GM10847 (cell line): Measurements from ENCODE around the gene RAG2.

ENCODE experiments used
- POLR2A ChIP-seq: IDR thresholded peaks from 2 replicates; pipeline ENCODE4 v1.6.1; 2011; ENCODE audit not compliant: insufficient read length; ENCODE audit errors: extremely low read depth

The RAG2 gene

GRCh38 chr11:36577373-36577772 lies 20.7 kb downstream of the RAG2 start:
- TF ChIP-seq POLR2A: no peak

GRCh38 chr11:36574486-36574885 lies 23.6 kb downstream of the RAG2 start:
- TF ChIP-seq POLR2A: no peak

- no peak for TF ChIP-seq POLR2A
Observed at GRCh38 chr11:36569095-36569494, 28.9 kb downstream of the RAG2 start.

GRCh38 chr11:36567694-36568093 lies 30.3 kb downstream of the RAG2 start, which contains the start of gene RAG1:
RAG1 (plus strand) TSS chr11:36568007; CDS start chr11:36573305, 5,298 bp downstream.
- TF ChIP-seq POLR2A: no peak

- no peak for TF ChIP-seq POLR2A
Observed at GRCh38 chr11:36566407-36567053, 31.5 kb downstream of the RAG2 start.

GRCh38 chr11:36565031-36565610 lies 32.9 kb downstream of the RAG2 start:
- TF ChIP-seq POLR2A: no peak

- no peak for TF ChIP-seq POLR2A
Observed at GRCh38 chr11:36564376-36565030, 33.5 kb downstream of the RAG2 start.

GRCh38 chr11:36558571-36559413 lies 39.2 kb downstream of the RAG2 start:
- TF ChIP-seq POLR2A: no peak

- TF ChIP-seq POLR2A: no peak
Observed at GRCh38 chr11:36557991-36558390, 40.0 kb downstream of the RAG2 start.

- no peak for TF ChIP-seq POLR2A
Observed at GRCh38 chr11:36550385-36551115, 47.5 kb downstream of the RAG2 start.
